Fibroblast of the aortic adventitia (primary cell): ENCODE data around the gene RGS10. TPM values are rescaled to one million over a fixed set of nuclear protein-coding genes. Genes with fewer than 3 reads are reported as not detected.
"Not testable (repeated sequence)": the region's sequence is repeated elsewhere in the genome, so short reads cannot be mapped to it uniquely, and the experiment has no call there.

Source experiments
- DNase-seq: peaks from one replicate; pipeline ENCODE4 v3.0.0-alpha.2; 2010; ENCODE audit warnings: low read depth
- H3K4me3 ChIP-seq: 2 replicates; pipeline ENCODE4 v1.5.1; 2011; ENCODE audit warnings: low read depth, mild to moderate bottlenecking, control low read depth, low read length, moderate library complexity
- total RNA-seq: library from RNA; depleted of rRNA; stranded (reverse); fragments of >200 nt; gene quantifications from 2 replicates; pipeline ENCODE4 v1.2.3, GENCODE V29; 2012; ENCODE audit warnings: low replicate concordance
- TF ChIP-seq, protein P1 (sequence below): IDR thresholded peaks from 2 replicates; pipeline ENCODE4 v1.5.1; 2011; ENCODE audit warnings: mild to moderate bottlenecking, low read length, control low read depth, inconsistent platforms; ENCODE audit not compliant: insufficient read depth

The RGS10 gene
- total RNA-seq, 1 donor, result 42.4 TPM

DNA sequence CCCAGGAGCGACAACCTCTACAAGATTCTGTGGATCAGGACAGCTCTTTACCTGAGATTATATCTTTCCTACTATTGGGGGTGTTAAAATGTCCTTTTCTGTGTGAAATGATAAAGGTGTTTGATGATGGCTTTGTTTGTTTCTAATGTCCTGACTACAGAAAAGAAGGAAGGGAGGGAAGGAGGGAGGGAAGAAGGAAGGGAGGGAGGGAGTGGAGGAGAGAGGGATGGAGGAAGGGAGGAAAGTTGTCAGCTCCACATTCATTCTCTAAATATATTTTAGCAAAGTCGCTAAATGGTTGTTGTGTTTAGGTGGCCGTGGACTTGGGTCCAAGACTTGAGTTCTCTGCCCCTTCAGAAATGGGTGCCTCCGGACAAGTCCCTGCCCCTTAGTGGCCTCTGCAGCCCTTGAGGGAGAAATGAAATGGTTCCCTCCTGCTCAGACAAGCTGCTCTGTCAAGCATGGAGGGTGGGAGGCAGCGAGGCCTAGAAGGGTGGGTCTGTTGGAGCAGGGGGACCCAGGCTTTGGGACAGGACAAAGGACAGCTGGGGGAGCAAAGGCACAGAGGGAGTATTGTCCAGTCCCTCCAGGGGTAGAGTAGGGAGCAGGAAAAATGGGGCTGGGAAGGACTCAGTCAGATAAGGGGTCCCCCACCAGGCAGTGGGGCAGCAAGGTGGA is 4.4 kb downstream of the RGS10 start:
- TF ChIP-seq, protein P1, sequence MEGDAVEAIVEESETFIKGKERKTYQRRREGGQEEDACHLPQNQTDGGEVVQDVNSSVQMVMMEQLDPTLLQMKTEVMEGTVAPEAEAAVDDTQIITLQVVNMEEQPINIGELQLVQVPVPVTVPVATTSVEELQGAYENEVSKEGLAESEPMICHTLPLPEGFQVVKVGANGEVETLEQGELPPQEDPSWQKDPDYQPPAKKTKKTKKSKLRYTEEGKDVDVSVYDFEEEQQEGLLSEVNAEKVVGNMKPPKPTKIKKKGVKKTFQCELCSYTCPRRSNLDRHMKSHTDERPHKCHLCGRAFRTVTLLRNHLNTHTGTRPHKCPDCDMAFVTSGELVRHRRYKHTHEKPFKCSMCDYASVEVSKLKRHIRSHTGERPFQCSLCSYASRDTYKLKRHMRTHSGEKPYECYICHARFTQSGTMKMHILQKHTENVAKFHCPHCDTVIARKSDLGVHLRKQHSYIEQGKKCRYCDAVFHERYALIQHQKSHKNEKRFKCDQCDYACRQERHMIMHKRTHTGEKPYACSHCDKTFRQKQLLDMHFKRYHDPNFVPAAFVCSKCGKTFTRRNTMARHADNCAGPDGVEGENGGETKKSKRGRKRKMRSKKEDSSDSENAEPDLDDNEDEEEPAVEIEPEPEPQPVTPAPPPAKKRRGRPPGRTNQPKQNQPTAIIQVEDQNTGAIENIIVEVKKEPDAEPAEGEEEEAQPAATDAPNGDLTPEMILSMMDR, result no peak
- H3K4me3 ChIP-seq, result no peak overlapping the region
- DNase-seq, result no peak

DNA sequence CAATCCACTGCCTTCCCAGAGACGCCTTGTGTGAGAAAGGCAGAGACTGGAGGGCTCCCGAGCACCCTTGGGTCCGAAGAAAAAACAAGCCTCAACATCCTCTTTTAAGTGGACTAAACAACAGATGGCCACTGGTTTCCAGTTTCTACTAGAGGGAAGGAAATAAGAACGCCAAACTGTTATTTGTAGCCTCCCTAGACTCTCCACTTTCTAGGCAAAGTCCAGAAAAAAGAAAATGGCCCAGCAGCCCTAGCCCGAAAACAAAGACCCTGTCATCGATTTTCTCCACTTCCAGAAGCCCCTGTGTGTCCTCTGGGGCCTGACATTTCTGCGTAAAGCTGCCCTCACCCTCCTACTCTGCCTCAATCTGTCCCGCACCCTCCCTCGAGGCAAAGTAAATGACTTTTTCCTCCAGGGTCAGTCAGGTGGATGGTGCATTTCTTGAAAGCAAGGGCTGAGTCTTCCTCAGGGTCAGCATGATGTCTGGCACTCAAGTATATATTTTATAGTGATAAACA is 6.0 kb downstream of the RGS10 start:
- H3K4me3 ChIP-seq, result no peak overlapping the region
- TF ChIP-seq, protein P1, result no peak
- DNase-seq, result no peak

DNA sequence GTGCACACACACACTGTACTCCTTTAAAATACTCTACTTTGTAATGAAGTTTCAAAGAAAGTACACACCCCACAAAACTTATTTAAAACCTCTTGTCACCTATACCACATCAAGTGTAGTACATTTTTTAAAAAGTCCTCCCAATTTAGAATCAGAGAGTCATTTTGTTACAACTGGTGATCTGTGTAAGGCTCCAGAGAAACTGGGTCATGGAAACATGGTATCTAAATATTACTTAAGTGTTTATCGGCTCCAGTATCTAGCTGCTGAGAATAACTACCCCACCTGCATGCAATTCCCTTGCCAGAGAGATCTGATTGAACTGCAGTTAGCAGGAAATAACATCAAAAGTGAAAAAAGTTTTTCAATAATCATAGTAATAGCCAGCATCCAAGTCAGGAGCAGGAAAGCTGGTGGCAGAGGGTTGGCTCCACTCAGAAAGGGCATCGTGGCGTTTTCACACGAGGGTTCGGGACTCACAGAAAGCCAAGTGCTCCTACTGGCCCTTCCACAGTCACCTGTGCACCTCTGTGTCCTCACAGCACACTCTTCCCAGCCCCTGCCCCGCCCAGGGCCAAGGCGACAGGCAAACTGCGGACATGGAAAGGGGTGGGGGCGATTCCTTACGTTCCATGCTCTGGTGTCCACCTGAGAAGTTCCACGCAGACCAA is 6.5 kb downstream of the RGS10 start:
- no peak for DNase-seq
- no peak overlapping the region for H3K4me3 ChIP-seq
- TF ChIP-seq, protein P1, result no peak

DNA sequence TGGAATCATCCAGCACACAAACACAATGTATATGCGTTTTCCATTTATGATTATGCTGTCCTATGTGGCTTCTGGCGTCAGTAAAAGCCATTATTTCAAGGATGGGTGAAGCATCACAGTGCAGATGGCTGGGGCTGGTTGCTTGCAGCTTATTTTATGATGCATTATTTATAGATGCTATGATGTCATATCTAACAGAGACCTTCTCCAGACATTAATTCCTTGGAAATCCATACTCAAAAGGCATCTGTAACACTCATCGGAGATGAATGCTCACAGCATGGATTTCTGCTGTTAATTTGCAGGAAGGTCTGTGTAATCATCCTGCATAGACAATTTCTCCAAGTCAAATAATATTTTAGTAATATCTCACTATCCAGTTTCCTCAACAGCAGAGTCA is 7.2 kb downstream of the RGS10 start:
- peak; percentile 23 for DNase-seq
- H3K4me3 ChIP-seq, result no peak overlapping the region
- TF ChIP-seq, protein P1, result no peak

DNA sequence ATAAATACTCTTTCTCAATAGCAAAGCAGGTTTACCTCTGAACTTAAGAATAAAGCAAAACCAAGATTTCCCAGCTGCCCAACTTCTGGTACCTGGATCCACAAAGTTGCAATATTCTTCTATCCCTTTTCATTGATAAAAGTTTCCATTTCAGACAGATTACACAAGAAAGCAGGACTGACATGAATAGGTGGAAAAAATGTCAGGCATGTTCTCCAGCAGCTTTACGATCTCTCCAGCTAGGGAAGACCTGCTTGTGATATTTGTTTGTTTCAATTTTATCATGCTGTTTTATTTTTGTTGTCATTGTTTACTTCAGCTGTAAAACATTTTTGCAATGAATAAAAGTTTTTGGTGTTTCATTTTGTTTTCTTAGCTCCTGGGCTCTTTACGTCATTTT is 9.0 kb downstream of the RGS10 start:
- H3K4me3 ChIP-seq, result no peak overlapping the region
- no peak for DNase-seq
- TF ChIP-seq, protein P1, result no peak

DNA sequence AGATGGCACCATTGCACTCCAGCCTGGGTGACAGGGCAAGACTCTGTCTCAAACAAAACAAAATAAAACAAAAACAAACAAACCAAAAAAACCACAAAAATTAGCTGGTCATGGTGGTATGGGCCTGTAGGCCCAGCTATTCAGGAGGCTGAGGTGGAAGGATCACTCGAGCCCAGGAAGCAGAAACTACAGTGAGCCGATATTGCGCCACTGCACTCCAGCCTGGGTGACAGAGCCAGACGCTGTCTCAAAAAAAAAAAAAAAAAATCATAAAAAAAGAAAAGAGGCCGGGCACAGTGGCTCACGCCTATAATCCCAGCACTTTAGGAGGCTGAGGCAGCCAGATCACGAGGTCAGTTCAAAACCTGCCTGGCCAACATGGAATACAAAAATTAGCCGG is 9.7 kb downstream of the RGS10 start:
- not testable (repeated sequence) for DNase-seq, H3K4me3 ChIP-seq

DNA sequence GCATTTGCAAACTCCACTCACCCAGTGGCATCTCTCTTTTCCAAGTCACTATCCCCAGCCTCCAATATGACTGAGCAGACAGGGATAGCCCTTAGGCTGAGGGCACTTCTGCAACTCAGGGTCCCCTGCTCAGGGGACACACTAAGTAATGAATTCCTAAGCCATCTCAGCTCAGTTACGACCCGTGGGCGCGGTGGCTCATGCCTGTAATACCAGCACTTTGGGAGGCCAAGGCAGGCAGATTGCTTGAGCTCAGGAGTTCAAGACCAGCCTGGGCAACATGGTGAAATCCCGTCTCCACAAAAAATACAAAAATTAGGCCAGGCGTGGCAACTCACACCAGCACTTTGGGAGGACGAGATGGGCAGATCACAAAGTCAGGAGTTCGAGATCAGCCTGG is 10.3 kb downstream of the RGS10 start:
- H3K4me3 ChIP-seq, DNase-seq: not testable (repeated sequence)

- TF ChIP-seq, protein P1, result no peak
- no peak overlapping the region for H3K4me3 ChIP-seq
- DNase-seq, result peak; percentile 61
These were observed 11.5 kb downstream of the RGS10 start for GRCh38 chr10:119531067-119531466.

DNA sequence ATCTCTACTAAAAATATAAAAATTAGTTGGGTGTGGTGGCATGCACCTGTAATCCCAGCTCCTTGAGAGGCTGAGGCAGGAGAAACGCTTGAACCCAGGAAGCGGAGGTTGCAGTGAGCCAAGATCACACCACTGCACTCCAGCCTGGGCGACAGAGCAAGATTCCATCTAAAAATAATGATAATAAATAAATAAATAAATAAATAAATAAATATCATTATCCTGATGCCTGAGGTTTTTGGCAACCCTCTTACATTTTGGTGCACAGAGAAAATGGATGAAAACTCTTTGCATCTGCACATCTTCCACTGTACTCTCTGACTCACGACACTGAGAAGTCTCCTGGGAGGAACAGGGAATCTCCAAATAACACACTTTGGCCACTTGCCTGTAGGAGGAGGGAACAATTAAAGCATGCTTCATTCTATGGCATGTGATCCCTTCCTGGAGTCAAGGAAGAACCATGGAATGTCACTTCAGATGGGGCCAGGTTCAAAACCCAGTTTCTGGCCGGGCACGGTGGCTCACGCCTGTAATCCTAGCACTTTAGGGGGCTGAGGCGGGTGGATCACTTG is 13.8 kb downstream of the RGS10 start:
- peak; percentile 93 for DNase-seq
- not testable (repeated sequence) for H3K4me3 ChIP-seq
